HG03460 (cell line): ENCODE results near the gene TRIB2.

Source experiments
- ATAC-seq: cut with Tn5 transposase; IDR thresholded peaks from one replicate; pipeline ENCODE4 v1.9.1; 2021; ENCODE audit not compliant: unreplicated experiment

Gene TRIB2

GRCh38 chr2:12719400-12720277 lies 2.9 kb downstream of the TRIB2 start:
- no peak for ATAC-seq

- ATAC-seq = no peak
Measured at GRCh38 chr2:12720278-12720620, 3.5 kb downstream of the TRIB2 start.

- ATAC-seq = no peak
Measured at GRCh38 chr2:12720754-12721378, 4.1 kb downstream of the TRIB2 start.

GRCh38 chr2:12721566-12722446 lies 5.1 kb downstream of the TRIB2 start:
- ATAC-seq = no peak

- no peak for ATAC-seq
Measured at GRCh38 chr2:12722447-12723316, 5.9 kb downstream of the TRIB2 start.

GRCh38 chr2:12723736-12724463 lies 7.2 kb downstream of the TRIB2 start:
- no peak for ATAC-seq

- no peak for ATAC-seq
Measured at GRCh38 chr2:12725233-12726187, 8.8 kb downstream of the TRIB2 start.

GRCh38 chr2:12726271-12726670 lies 9.5 kb downstream of the TRIB2 start:
- ATAC-seq = no peak

GRCh38 chr2:12727065-12727464 lies 10.3 kb downstream of the TRIB2 start:
- no peak for ATAC-seq

GRCh38 chr2:12727641-12728040 lies 10.9 kb downstream of the TRIB2 start:
- no peak for ATAC-seq

GRCh38 chr2:12728221-12728777 lies 11.6 kb downstream of the TRIB2 start:
- ATAC-seq = peak; percentile 88

GRCh38 chr2:12730265-12730664 lies 13.5 kb downstream of the TRIB2 start:
- no peak for ATAC-seq

- no peak for ATAC-seq
Measured at GRCh38 chr2:12731701-12732280, 15.1 kb downstream of the TRIB2 start.

- ATAC-seq = no peak
Measured at GRCh38 chr2:12732651-12733050, 15.9 kb downstream of the TRIB2 start.

GRCh38 chr2:12733846-12734245 lies 17.1 kb downstream of the TRIB2 start:
- ATAC-seq = no peak

GRCh38 chr2:12734914-12735654 lies 18.3 kb downstream of the TRIB2 start:
- no peak for ATAC-seq

GRCh38 chr2:12737297-12737696 lies 20.6 kb downstream of the TRIB2 start:
- no peak for ATAC-seq
